Stimulated activated CD4-positive, alpha-beta T cell treated with anti-CD3 and anti-CD28 coated beads, TNF-alpha, amount 100 ng/mL, for 1 hour (primary cell): ENCODE measurements around the gene SYDE1.

ENCODE experiments used
- DNase-seq, 3 donors: peaks; one replicate each; pipeline ENCODE4 v3.0.0-alpha.2; 2020; ENCODE audit warnings: low read depth in 3 of 3, low spot score in 1 of 3

Gene SYDE1

GRCh38 chr19:15108145-15108844 is 1.1 kb downstream of the SYDE1 start:
- no peak for DNase-seq

- no peak for DNase-seq
Observed at GRCh38 chr19:15108845-15109767, 1.9 kb downstream of the SYDE1 start.

GRCh38 chr19:15109768-15110417 is 2.7 kb downstream of the SYDE1 start:
- DNase-seq, result no peak

GRCh38 chr19:15110418-15110815 is 3.2 kb downstream of the SYDE1 start:
- no peak for DNase-seq

- DNase-seq, result no peak
Observed at GRCh38 chr19:15111758-15112157, 4.6 kb downstream of the SYDE1 start.

- no peak for DNase-seq
Observed at GRCh38 chr19:15112385-15112784, 5.2 kb downstream of the SYDE1 start.

- no peak for DNase-seq
Observed at GRCh38 chr19:15113245-15114152, 6.3 kb downstream of the SYDE1 start.

GRCh38 chr19:15114153-15114540 is 6.9 kb downstream of the SYDE1 start:
- no peak for DNase-seq

- no peak for DNase-seq
Observed at GRCh38 chr19:15115080-15115479, 7.9 kb downstream of the SYDE1 start.

GRCh38 chr19:15115762-15116615 is 8.8 kb downstream of the SYDE1 start:
- no peak for DNase-seq

GRCh38 chr19:15116856-15117255 is 9.7 kb downstream of the SYDE1 start:
- DNase-seq, result no peak

- DNase-seq, result no peak
Observed at GRCh38 chr19:15118248-15118647, 11.0 kb downstream of the SYDE1 start.

GRCh38 chr19:15118789-15119494 is 11.7 kb downstream of the SYDE1 start:
- no peak for DNase-seq

- no peak for DNase-seq
Observed at GRCh38 chr19:15120135-15121026, 13.2 kb downstream of the SYDE1 start.

GRCh38 chr19:15122331-15123030 is 15.3 kb downstream of the SYDE1 start:
- DNase-seq, result no peak

- DNase-seq, result no peak
Observed at GRCh38 chr19:15123031-15123890, 16.1 kb downstream of the SYDE1 start.

- DNase-seq, result no peak
Observed at GRCh38 chr19:15123900-15124299, 16.7 kb downstream of the SYDE1 start.
